Measurements from ENCODE around the gene TM2D3.
A peak's percentile ranks its signal among the peaks of the same experiment; 100 is the strongest.
"Not testable (repeated sequence)": the region's sequence is repeated elsewhere in the genome, so short reads cannot be mapped to it uniquely, and the experiment has no call there.

The TM2D3 gene

DNA sequence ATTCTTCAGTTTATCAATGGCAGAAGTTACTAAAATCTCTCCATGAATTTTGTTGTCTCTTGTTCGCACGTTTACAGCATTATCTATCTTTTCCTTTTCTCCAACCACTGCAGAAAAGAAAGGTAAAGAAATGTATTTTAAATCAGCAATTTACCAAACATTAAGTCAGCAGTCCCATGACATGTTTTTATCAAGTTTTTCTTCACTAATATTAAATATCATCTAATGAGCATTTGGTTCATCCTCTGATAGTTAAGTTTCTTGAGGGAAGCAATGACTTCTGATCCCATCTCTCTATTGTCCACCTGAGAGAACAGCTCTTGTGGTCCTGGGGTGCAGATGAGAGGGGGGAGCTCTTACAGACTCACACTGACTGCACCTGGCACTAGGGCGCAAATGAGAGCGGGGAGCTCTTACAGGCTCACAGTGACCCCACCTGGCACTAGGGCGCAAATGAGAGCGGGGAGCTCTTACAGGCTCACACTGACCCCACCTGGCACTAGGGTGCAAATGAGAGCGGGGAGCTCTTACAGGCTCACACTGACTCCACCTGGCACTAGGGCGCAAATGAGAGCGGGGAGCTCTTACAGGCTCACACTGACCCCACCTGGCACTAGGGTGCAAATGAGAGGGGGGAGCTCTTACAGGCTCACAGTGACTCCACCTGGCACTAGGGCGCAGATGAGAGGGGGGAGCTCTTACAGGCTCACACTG lies 2.6 kb upstream of the TM2D3 start:
- DNase-seq, result not testable (repeated sequence)

DNA sequence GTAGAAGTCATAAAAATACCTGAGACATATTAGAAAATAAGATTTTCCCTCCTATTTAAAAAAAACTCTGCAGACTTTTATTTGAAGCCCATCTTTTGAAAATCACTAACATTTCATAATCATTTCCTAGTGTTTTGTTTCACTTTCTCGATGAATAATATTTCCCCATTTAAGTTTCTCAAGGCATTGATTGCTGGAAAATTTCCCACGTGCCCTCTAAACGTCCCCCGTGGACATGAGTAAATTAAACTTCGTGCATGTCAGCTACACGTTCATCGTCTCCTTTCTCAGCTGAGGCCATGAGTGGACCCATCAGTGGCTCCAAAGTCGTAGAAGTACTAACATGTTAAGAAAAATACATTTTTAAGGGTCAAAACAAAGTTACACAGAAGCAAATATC lies 2.0 kb upstream of the TM2D3 start:
- no peak for DNase-seq

DNA sequence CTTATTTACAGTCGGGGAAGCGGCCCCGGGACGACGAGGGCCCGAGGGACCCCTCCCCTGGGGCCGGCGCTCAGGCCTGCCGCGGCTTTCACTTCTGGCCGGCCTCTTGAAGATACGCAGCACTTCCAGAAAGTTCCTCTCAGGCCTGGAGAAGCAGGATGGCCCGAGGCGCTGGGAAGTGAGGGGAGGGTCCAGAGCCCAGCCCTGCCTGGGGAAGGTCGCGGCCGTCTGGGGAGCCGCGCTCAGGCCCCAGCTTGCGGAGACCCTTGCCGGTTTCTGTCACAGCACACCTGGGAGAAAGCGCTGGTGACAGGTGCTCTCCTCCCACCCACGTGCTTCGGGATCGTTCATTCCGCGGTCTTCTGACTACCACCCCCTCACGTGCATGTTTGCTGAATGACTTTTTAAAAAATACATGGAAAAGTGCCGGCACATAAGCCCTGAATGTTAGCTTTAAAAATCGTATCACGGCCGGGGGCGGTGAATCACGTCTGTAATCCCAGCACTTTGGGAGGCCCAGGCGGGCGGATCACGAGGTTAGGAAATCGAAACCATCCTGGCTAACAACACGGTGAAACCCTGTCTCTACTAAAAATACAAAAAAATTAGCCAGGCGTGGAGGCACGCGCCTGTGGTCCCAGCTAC lies 727 bp upstream of the TM2D3 start:
- DNase-seq, result no peak

DNA sequence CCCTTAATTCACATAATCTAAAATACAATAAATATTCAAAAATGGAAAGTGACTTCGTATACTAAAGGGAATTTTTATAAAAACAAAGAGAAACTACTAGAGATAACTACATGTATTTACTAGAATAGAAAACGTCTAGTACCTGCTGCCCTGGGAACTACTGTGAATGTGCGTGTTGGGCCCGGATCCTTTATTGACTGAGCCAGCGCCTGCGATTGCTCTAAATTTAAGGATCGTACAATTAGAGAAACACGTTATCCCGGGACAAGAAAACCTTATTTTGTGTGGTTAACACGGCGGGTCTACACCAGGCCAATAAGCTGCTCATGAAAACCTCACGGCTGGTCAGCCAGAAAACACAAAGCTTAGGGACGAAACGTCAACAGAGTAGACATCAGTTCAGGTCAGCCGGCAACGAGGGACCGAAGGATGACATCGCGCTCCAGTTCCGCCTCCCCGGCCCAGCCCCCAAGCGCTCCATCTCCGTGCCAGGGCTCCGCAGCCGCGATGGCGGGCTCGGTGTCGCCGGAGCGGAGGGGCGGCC lies 555 bp downstream of the TM2D3 start:
- no peak for DNase-seq

DNA sequence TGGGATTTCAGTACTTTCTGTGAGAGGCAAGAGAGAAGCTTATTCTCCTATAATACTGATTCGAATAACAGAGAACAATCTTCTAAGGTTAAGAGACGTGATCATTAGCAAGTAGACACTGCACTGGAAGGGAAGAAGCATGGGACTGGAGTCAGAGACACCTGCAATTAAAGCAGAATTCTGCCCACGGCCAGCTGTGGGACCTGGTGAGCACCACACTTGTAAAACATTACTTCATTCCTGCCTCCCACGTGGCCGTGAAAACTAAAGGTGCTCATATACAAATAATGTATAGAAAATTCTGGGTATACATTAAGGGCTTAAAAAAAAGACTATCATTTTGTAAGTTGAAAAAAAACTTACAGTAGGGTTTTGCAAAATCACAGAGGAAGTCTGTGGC lies 2.0 kb downstream of the TM2D3 start:
- DNase-seq, result no peak

DNA sequence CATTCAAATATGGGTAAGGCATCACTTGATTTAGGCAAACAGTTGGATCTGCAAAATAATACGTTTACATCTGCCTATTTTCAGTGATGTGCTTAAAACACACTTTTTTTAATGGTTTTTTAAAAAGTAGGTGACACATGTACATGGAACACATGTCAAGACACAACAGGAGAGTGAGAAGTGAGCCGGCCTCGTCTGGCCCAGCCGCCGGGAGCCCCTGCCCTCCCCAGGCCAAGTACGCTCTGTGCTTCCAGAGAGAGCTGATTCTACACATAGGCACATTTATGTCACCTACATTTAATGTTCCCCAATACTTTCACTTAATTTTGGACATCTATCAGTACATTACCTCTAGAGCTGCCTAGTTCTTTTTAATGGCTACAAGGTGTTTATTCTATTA lies 3.8 kb downstream of the TM2D3 start:
- no peak for DNase-seq

DNA sequence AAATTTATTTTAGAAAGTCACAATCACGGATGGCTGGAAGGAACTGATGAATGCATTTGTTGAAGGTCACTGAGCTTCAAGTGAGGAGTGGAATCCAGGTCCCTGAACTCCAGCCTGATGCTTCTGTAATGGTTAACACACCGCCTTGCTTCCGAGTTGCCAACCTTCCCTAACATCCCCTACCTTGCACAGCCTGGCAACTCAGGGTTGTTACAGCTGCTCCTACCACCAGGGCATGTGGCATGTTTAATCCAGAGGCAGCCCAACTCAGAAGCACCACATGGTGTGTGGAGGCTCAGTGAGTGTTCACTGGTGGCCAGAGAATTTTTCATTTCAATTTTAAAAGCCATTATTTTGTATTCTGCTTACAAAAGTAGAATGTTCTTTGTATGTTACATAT lies 4.9 kb downstream of the TM2D3 start:
- DNase-seq, result no peak

DNA sequence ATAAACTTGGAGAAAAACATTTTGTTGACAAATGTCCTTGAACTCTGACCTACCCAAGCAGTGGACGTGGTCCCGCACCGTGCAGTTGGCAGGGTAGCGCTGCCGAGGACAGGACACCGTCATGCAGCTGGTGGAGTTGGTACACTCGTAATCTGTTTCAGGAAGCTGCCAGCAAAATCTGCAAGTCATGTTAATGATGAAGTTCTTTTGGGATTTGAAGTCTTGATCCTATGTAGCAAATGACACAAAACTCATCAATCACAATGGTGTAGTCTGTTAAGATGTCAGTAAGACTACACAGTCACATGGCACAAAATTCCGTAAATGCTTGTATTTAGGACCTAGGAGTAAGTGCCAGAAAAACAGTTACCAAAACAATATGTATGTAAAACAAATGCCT lies 5.5 kb downstream of the TM2D3 start:
- no peak for DNase-seq

DNA sequence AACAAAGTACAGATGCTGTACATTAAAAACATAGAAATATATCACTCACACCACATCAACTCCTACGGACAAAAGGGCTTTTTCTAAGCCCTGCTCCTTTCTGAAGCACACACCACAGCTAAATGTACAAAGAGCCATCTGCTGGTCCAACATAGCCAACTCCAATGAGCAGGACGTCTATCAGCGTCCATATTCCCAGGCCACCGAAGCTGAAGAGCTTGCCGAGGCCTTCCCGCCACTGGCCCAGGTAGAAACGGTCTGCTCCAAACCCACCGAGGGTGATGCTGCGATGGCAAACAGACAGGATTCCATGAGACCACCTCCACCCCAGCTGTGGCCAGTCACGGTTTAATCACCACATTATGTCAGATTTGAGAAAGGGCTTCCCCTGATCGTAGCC lies 9.8 kb downstream of the TM2D3 start:
- peak in 1 of 2 experiments; percentile 14 for DNase-seq

DNA sequence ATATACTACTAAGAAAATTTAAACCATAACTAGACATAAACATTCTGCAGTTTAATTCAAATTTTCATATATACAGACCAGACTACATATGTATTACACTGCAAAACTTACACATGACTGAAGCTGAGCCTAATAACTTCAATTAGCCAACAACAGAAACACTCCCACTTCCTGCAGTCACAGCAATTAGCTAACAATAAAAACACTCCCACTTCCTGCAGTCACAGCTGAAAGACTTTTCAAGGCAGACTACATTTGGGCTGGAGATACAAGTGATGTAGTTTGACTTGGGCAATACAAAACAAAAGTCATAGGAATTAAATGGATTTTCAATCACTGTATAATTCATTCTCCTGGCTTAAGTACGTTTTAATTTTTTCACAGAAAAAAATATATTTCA lies 10.3 kb downstream of the TM2D3 start:
- no peak for DNase-seq

DNA sequence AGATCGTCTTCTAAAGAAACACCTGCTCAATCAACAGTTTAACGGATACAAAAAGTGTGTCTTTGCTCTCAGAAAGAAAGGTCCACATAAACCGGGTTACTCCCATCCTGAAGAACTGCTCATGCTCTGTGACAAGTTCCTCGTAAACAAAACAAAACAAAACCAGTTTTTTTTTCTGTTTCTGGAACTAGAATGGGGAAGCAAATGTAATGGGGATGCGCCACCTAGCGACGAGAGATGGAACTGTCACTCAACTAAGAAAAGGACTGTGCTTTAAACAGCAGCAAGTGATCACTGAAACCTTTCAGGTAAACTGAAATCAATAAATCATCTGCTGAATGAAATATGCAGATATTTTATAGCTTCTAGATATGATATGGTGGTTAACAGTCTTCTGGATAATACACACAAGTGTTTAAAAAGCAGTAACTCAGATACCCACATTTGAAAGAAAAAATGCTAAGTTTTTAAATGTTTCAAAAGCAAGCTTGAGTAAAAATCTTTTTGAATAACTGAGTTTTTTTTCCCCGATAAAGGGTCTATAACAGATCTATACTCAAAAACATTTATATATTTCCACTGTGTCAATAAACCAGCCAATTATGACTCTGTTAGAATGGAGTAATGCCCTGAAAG lies 10.9 kb downstream of the TM2D3 start:
- DNase-seq, result no peak

DNA sequence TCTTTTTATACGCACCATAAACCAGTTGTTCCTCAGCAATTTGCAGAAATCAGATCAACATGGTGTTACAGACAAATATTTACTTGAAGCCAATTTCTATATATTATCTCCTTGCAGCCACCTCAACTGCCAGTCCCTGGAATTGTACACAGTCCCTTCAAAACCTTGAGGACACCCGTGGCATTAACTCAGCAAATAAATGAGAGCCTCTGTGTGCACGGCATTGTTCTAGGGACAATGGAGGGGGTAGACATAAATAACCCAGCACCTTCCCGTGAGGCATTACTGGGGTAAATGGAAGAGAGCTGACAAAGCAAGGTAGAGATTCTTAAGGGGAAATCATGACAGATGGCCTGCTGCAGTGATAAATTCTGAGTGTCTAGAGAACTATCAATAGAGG lies 12.5 kb downstream of the TM2D3 start:
- DNase-seq, result no peak

DNA sequence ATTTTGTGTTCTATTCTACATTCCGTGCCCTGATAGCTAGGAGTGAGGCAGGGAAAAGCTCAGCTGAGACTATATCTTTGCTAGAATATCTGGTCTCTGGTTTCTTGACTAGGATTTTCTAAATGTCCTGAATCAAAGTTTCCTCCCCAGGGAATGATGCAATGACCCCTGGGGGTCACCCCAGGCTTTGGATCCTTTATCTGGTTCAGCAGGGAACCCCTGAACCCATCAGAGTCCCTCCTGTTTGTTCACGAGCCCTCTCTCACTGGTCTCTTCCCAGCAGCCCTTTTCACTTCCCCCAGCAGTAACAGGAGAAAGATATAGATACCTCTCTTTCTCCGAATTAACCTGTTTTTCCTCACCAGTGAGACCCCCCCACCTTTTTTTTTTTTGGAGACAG lies 14.3 kb downstream of the TM2D3 start:
- no peak for DNase-seq

DNA sequence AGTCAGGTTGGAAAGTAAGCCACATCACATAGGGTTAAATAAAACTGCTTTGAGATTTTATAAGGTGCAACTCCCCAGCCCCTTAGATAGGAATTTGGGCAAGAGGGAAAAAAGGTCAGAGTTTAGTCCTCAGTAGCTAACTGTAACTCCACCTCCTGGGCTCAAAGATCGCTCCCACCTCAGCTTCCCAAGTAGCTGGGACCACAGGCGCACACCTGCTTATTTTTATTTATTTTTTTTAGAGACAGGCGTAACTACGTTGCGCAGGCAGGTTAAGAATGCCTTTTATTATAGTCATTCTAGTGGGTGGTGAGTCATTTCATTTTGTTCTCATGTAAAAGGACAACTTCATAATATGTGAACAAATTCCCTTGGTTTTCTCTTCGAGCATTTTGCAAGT lies 14.7 kb downstream of the TM2D3 start:
- DNase-seq, result no peak

DNA sequence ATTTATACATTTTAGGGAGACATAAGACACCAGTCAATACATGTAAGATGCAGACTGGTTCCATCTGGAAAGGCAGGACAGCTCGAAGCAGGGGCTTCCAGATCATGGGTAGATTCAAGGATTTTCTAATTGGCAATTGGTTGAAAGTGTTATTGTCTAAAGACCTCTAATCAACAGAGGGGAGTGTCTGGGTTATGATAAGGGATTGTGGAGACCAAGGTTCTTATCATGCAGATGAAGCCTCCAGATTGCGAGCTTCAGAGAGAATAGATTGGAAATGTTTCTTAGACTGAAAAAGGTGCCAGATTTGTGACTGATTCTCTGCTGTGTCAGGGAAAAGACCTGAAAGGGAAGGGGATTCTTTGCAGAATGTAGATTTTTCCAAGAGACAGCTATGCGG lies 15.1 kb downstream of the TM2D3 start:
- DNase-seq, result no peak

DNA sequence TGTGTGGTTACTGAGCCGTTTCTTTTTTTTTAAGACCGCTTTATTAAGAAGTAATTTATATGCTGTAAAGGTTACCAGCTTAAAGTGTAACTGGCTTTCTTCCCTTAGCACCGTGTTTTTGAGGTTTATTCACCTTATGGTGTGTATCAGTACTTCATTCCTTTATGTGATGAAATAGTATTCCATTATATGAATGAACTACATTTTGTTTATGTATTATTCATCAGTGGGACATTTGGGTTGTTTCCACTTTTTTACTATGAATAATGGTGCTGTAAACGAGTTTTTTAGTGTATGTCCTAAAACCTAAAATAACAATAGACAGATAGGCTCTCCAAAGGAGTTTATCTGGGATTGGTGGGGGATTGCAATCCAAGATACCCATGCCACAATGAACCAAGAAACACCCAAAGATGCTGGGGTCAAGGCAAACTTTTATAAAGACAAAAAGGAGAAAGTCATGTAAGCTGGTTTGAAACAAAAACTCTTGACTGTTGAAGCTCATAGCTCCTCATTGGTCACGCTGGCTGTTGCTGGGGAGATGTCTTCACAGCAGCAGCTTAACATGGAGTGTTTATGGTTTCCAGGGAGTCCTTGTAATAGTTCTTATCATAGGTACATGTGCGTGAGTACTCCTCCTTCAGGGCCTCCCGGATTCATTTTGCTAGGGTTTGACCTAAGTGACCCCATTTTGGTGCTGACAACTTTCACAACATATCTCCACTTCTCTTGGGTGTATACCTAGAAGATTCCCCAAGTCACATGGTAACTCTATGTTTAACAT lies 16.0 kb downstream of the TM2D3 start:
- DNase-seq, result no peak

DNA sequence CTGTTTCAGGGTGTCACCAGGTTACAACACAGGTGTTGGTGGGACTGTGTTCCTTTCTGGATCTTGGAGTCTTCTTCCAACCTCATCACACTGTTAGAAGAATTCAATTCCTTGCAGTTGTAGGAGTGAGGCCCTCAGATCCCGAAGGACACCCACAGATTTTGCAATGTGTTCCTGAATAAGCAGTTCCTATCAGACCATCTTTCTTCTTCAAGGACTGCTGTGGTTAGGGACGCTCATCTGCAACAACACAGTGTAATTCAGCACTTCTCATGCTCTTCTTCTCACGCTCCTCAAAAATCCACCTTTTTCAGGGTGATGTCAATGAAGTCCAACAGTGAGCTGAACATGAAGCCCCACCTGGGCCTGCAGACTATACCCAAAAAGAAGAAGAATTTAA lies 18.8 kb downstream of the TM2D3 start:
- no peak for DNase-seq

DNA sequence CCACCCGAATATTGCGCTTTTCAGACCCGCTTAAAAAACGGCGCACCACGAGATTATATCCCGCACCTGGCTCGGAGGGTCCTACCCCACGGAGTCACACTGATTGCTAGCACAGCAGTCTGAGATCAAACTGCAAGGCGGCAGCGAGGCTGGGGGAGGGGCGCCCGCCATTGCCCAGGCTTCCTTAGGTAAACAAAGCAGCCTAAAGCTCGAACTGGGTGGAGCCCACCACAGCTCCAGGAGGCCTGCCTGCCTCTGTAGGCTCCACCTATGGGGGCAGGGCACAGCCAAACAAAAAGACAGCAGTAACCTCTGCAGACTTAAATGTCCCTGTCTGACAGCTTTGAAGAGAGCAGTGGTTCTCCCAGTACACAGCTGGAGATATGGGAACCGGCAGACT lies 25.5 kb downstream of the TM2D3 start:
- not testable (repeated sequence) for DNase-seq

DNA sequence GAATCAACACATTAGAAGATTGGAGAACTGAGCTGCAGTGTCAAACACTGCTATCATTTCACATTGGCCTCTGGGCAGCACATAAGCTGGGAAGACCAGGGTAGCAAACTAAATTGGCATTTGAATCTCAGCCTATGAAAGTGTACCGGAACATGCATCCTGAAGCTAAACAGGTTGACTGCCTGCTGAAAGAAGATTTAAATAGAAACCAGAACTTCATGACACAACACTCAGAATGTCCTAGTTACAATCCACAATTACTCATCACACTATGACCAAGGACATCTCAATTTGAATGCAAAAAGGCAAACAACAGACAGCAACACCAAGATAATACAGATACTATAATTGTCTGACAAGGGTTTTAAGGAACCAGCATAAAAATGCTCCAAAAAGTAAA lies 26.2 kb downstream of the TM2D3 start:
- DNase-seq, result no peak

DNA sequence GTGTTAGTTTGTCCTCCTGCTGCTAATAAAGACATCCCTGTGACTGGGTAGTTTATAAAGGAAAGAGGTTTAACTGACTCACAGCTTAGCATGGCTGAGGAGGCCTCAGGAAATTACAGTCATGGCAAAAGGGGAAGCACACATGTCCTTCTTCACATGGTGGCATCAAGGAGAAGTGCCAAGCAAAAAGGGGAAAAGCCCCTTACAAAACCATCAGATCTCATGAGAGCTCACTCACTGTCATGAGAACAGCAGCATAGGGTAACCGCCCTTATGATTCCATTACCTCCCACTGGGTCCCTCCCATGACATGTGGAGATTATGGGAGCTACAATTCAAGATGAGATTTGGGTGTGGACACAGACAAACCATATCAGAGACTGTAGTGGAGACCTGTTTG lies 27.0 kb downstream of the TM2D3 start:
- no peak for DNase-seq

DNA sequence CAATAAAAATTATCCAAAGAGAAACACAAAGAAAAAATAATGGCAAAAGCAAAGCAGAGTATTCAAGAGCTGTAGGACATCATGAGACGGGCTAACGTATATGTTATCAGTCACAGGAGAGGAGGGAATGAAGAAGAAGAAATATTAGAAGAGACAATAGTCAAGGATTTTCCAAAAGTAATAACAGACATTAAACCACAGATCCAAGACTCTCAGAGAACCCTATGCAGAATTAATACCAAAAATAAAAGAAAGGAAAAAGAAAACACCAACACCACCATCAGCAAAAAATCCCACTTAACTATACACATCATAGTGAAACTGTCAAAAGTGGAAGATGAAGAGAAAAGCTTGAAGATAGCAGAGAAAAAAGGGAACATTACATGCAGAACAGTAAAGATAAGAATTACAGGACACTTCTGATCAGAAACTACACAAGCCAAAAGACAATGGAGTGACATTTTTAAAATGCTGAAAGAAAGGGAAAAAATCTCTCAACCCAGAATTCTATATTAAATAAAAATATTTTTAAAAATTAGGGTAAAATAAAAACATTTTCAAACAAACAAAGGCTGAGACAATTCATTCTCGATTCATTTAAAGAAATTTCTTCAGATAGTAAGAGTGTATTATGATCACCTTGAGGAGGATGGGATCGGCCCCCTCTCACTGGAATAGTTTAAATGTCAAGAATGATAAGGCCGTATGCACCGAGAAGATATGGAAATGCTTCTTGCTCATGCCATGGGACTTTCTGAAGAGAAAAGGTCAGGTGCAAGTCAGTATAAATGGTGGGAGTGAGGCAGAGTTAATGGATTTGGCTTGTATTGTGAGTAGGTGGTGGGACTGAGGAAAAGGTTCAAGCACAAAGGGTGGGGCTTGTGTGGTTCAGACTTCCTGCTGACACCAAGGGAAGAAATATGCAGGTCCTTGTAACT lies 28.5 kb downstream of the TM2D3 start:
- no peak for DNase-seq

DNA sequence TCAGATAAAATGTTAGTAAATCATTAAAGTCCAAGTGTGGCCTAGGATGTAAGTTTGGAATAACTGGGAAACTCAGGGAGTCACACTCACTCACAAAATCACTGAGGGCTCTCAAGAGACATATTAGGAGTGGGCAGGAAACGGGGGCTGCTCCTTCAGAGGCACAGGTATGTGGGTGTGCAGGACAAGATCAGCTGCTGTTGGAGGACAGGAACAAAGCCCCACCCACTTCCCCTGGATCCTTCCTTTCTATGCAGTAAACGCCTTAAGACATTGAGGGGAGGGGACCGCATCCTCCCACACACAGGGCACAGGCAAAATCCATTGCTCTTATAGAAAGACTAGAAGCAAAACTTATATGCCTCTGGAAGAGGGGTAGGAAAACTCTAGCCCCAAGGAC lies 30.2 kb downstream of the TM2D3 start:
- DNase-seq, result no peak

All from cerebellar nuclear complex (tissue), 1 donor.